H1 (cell line): Measurements from ENCODE around the gene RIPOR1. TPM values are rescaled to one million over a fixed set of nuclear protein-coding genes. Genes with fewer than 3 reads are reported as not detected.

ENCODE experiments used
- CEBPB ChIP-seq: IDR thresholded peaks from 2 replicates; pipeline ENCODE4 v1.6.1; 2012; ENCODE audit warnings: low read depth, low read length
- RAD21 ChIP-seq, 2 experiments: IDR thresholded peaks in 1 of 2; conservative IDR thresholded peaks in 1 of 2; 2 replicates each; pipeline ENCODE4 v1.6.1; 2011; ENCODE audit warnings: low read depth in 2 of 2, low read length in 2 of 2, improper control_type of control experiment in 1 of 2, inconsistent platforms in 1 of 2, mild to moderate bottlenecking in 1 of 2, moderate library complexity in 1 of 2
- RNF2 ChIP-seq: fragments of 200-900, 300-1000 bp; sonication (generic); IDR thresholded peaks from 2 replicates; pipeline ENCODE4 v1.7.1; 2016; ENCODE audit warnings: borderline replicate concordance, low read depth, mild to moderate bottlenecking, antibody characterized with exemption, low read length; ENCODE audit not compliant: poor library complexity, severe bottlenecking; ENCODE audit errors: missing control alignments
- polyA plus RNA-seq, 7 experiments: library from polyadenylated mRNA; depleted of rRNA in 3 of 7; stranded (reverse) in 5 of 7; unstranded in 2 of 7; fragments of >200 nt in 5 of 7; fragments of 200-250 nt in 2 of 7; gene quantifications; 1 replicate in 5 of 7; 2 replicates in 1 of 7; 4 replicates in 1 of 7; pipeline versions ENCODE4 v1.2.1 to v1.2.3, GENCODE V29; 2011 to 2013; ENCODE audit warnings: missing spikeins in 2 of 7, mixed read lengths in 2 of 7
- total RNA-seq: library from RNA; stranded (reverse); fragmentation: NEBNext Ultra II Directional; extraction: Animal tissue kit (Norgen Biotek cat#: 25700); gene quantifications from 2 replicates; pipeline ENCODE4 v1.2.1, GENCODE V29; 2021

Gene RIPOR1
- total and polyA plus RNA-seq, 2 of the 8 experiments (the other 6 are each of a cell fraction or from before 2014, with no cell fraction given) = 2.7 to 10.1 TPM

DNA sequence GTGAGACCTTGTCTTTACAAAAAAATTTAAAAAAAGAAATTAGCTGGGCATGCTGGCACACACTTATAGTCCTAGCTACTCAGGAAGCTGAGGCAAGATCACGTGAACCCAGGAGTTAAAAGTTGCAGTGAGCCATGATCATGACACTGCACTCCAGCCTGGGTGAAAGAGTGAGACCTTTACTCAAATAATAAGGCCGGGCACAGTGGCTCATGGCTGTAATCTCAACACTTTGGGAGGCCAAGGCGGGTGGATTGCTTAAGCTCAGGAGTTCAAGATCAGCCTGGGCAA lies 11.5 kb upstream of the RIPOR1 start (continued):
- TF ChIP-seq RNF2 = no peak
- no peak for TF ChIP-seq RAD21 (IDR thresholded peaks at IDR 0.05 in 1 of 2, conservative IDR thresholded peaks at IDR 0.05 in 1 of 2; ENCODE audit: low read depth in 2 of 2, low read length in 2 of 2)
- TF ChIP-seq CEBPB = no peak
